KMS-11 (cell line): ENCODE measurements around the gene PYGO1.

Experiments
- H2AFZ ChIP-seq: fragments of 200-600 bp; sonication (generic); 2 replicates; pipeline ENCODE4 v1.6.1; 2016; ENCODE audit warnings: antibody characterized with exemption, mixed run types, low read depth
- H3K27ac ChIP-seq: fragments of 200-600 bp; sonication (generic); 2 replicates; pipeline ENCODE4 v1.6.1; 2016; ENCODE audit warnings: mild to moderate bottlenecking, mixed run types
- H3K27me3 ChIP-seq: fragments of 200-600 bp; sonication (generic); 2 replicates; pipeline ENCODE4 v1.6.1; 2017; ENCODE audit warnings: mild to moderate bottlenecking, low read depth, mixed run types, moderate library complexity; ENCODE audit not compliant: insufficient read depth
- H3K36me3 ChIP-seq: fragments of 200-600 bp; sonication (generic); 2 replicates; pipeline ENCODE4 v1.6.1; 2017; ENCODE audit warnings: mild to moderate bottlenecking, mixed run types; ENCODE audit not compliant: insufficient read depth
- H3K4me1 ChIP-seq: fragments of 200-600 bp; sonication (generic); 2 replicates; pipeline ENCODE4 v1.6.1; 2016; ENCODE audit warnings: mild to moderate bottlenecking, low read depth, mixed run types; ENCODE audit not compliant: poor library complexity, severe bottlenecking
- H3K4me2 ChIP-seq: fragments of 200-600 bp; sonication (generic); 2 replicates; pipeline ENCODE4 v1.7.0; 2016; ENCODE audit warnings: mild to moderate bottlenecking, mixed run types
- H3K4me3 ChIP-seq: fragments of 200-600 bp; sonication (generic); IDR thresholded peaks from 2 replicates; pipeline ENCODE4 v1.6.1; 2017; ENCODE audit warnings: low read depth, low read length, mixed read lengths; ENCODE audit not compliant: insufficient read depth
- H3K79me2 ChIP-seq: fragments of 200-600 bp; sonication (generic); 2 replicates; pipeline ENCODE4 v1.6.1; 2016; ENCODE audit warnings: low read depth, mixed run types; ENCODE audit not compliant: insufficient read depth
- H3K9ac ChIP-seq: fragments of 200-600 bp; sonication (generic); 2 replicates; pipeline ENCODE4 v1.6.1; 2016; ENCODE audit warnings: mild to moderate bottlenecking, mixed run types
- H4K20me1 ChIP-seq: fragments of 200-600 bp; sonication (generic); 2 replicates; pipeline ENCODE4 v1.6.1; 2016; ENCODE audit warnings: mild to moderate bottlenecking, mixed run types; ENCODE audit not compliant: insufficient read depth
- CTCF ChIP-seq: fragments of 200-600 bp; sonication (generic); conservative IDR thresholded peaks from 2 replicates; pipeline ENCODE4 v1.6.1; 2017; ENCODE audit warnings: low read depth, mild to moderate bottlenecking, antibody characterized with exemption, low read length, moderate library complexity, mixed read lengths

Gene PYGO1

GRCh38 chr15:55552926-55553325 is 35.2 kb downstream of the PYGO1 start:
- no peaks in the 10 kb centered on the region for H4K20me1 ChIP-seq
- H3K4me1 ChIP-seq: no peaks in the 10 kb centered on the region
- no peak overlapping the region for H3K4me3 ChIP-seq
- no peak overlapping the region for H3K27ac ChIP-seq
- H3K79me2 ChIP-seq: no peaks in the 10 kb centered on the region
- no peak for TF ChIP-seq CTCF
- H3K36me3 ChIP-seq: 0 out of 2 replicates have a peak, but pooled peaks cover 3% of the 10 kb centered on the region
- H3K9ac ChIP-seq: no peak overlapping the region
- no peaks in the 10 kb centered on the region for H3K27me3 ChIP-seq
- no peak overlapping the region for H3K4me2 ChIP-seq
- no peak overlapping the region for H2AFZ ChIP-seq

GRCh38 chr15:55552451-55552850 is 35.7 kb downstream of the PYGO1 start:
- Histone ChIP-seq H3K27ac (no peak overlapping the region), H3K27me3 (no peaks in the 10 kb centered on the region), H2AFZ (no peak overlapping the region), H3K79me2 (no peaks in the 10 kb centered on the region), H3K9ac (no peak overlapping the region), H3K4me2 (no peak overlapping the region), H3K4me1 (no peaks in the 10 kb centered on the region), H3K4me3 (no peak overlapping the region), H4K20me1 (no peaks in the 10 kb centered on the region), H3K36me3 (0 out of 2 replicates have a peak, but pooled peaks cover 3% of the 10 kb centered on the region)
- TF ChIP-seq CTCF: no peak

- Histone ChIP-seq H3K4me1 (no peaks in the 10 kb centered on the region), H3K9ac (no peak overlapping the region), H3K27ac (no peak overlapping the region)
Measured at GRCh38 chr15:55549305-55549704, 38.8 kb downstream of the PYGO1 start.

GRCh38 chr15:55546718-55547117 is 41.4 kb downstream of the PYGO1 start:
- 0 out of 2 replicates have a peak, but pooled peaks cover 3% of the 10 kb centered on the region for H3K36me3 ChIP-seq
- H3K27me3 ChIP-seq: no peaks in the 10 kb centered on the region
- H3K79me2 ChIP-seq: no peaks in the 10 kb centered on the region
- H3K4me3 ChIP-seq: no peak overlapping the region
- no peak overlapping the region for H3K4me2 ChIP-seq
- TF ChIP-seq CTCF: no peak
- H3K9ac ChIP-seq: no peak overlapping the region
- H3K27ac ChIP-seq: no peak overlapping the region
- H3K4me1 ChIP-seq: no peaks in the 10 kb centered on the region
- no peaks in the 10 kb centered on the region for H4K20me1 ChIP-seq
- no peak overlapping the region for H2AFZ ChIP-seq

More at GRCh38 chr15:55549305-55549704, 38.8 kb downstream of the PYGO1 start:
- Histone ChIP-seq H4K20me1 (no peaks in the 10 kb centered on the region), H3K4me3 (no peak overlapping the region), H3K27me3 (no peaks in the 10 kb centered on the region), H2AFZ (no peak overlapping the region), H3K79me2 (no peaks in the 10 kb centered on the region), H3K36me3 (0 out of 2 replicates have a peak, but pooled peaks cover 3% of the 10 kb centered on the region), H3K4me2 (no peak overlapping the region)
- no peak for TF ChIP-seq CTCF
